ENCODE measurements around the gene SLC9A2. TPM values are rescaled to one million over a fixed set of nuclear protein-coding genes. Genes with fewer than 3 reads are reported as not detected.

SLC9A2 gene
- total RNA-seq, 1 donor from 2014 or later, result 0.05 TPM

DNA sequence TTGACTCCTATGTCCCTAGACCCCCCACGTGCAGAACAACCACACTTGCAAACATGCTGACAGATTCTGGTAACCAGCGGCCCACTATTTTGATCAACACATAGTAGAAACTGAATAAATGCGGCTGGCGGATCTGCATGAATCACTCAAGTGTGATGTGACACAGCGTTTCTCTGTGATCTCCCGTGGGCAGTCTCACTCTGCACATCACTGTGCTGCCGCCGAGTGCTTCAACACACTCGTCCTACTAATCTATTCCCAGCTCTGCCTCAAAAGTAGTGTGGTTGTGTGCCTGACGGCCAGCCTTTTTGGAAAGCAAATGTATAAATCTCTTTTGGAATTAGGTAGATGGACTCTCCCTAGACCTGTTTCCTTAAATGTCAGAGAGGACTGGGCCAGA is 105.2 kb downstream of the SLC9A2 start:
- no peaks in the 10 kb centered on the region for H3K9me3 Mint-ChIP-seq (ENCODE audit: unreplicated experiment)
- no peak for DNase-seq (ENCODE audit: low spot score)
- no peak overlapping the region for H3K27ac Mint-ChIP-seq (ENCODE audit: unreplicated experiment)
- H3K4me1 Mint-ChIP-seq (ENCODE audit: unreplicated experiment), result peaks cover 32% of the 10 kb centered on the region
- no peaks in the 10 kb centered on the region for H3K27me3 Mint-ChIP-seq (ENCODE audit: unreplicated experiment)
- TF ChIP-seq, protein P1, sequence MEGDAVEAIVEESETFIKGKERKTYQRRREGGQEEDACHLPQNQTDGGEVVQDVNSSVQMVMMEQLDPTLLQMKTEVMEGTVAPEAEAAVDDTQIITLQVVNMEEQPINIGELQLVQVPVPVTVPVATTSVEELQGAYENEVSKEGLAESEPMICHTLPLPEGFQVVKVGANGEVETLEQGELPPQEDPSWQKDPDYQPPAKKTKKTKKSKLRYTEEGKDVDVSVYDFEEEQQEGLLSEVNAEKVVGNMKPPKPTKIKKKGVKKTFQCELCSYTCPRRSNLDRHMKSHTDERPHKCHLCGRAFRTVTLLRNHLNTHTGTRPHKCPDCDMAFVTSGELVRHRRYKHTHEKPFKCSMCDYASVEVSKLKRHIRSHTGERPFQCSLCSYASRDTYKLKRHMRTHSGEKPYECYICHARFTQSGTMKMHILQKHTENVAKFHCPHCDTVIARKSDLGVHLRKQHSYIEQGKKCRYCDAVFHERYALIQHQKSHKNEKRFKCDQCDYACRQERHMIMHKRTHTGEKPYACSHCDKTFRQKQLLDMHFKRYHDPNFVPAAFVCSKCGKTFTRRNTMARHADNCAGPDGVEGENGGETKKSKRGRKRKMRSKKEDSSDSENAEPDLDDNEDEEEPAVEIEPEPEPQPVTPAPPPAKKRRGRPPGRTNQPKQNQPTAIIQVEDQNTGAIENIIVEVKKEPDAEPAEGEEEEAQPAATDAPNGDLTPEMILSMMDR (IDR thresholded peaks at IDR 0.05; ENCODE audit: unreplicated experiment), result no peak
- peaks cover 36% of the 10 kb centered on the region for H3K36me3 Mint-ChIP-seq (ENCODE audit: low read depth, unreplicated experiment)
- no peak overlapping the region for H3K4me3 Mint-ChIP-seq (ENCODE audit: unreplicated experiment)

DNA sequence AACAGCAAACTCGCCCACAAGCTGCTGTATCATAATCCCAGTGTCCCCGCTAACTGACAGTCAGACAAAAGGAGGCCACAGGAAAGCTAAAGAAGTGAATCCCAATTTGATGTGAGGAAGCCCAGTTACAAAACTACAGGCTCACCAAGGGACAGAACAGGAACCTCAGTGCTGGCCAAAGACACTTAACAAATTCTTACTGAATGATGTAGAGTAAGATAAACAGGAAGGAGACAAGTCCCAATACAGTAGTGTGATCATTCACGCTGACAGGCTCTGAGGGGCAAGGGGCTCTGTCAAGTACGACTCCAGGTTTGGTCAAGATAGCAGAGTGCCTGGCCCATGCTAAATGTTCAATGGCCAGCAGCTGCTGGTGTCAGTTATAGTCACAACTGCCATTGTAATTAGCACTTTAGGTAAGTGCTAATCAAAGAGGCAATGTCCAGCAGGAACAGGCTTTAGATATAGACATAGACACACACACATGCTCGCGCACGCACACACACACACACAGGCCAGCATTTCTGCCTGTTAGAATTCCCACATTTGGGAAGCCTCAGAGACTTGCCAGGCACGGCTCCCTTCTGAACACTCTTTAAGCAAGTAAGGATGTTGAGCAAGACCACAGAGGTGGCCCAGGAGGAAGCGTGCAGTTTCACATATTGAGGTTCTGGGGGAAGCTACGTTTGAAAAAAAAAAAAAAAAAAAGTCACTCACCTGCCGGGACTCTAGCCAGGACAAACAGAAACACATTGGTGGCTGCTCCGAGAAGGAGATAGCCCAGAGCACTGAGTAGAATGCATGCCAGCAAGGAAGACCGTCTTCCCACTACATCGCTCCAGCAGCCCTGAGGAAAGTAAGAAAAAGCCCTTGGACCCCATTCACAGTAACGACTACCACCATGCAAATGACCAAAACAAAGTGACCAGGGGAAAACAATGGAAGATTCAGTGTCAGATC is 107.1 kb downstream of the SLC9A2 start:
- TF ChIP-seq, protein P1 (IDR thresholded peaks at IDR 0.05; ENCODE audit: unreplicated experiment), result no peak
- Mint-ChIP-seq H3K4me3 (ENCODE audit: unreplicated experiment) (no peak overlapping the region), H3K27me3 (ENCODE audit: unreplicated experiment) (no peaks in the 10 kb centered on the region), H3K4me1 (ENCODE audit: unreplicated experiment) (peaks cover 32% of the 10 kb centered on the region), H3K36me3 (ENCODE audit: low read depth, unreplicated experiment) (peaks cover 23% of the 10 kb centered on the region), H3K9me3 (ENCODE audit: unreplicated experiment) (no peaks in the 10 kb centered on the region), H3K27ac (ENCODE audit: unreplicated experiment) (peak overlapping the region; percentile 88)
- peak; percentile 28 for DNase-seq (ENCODE audit: low spot score)

DNA sequence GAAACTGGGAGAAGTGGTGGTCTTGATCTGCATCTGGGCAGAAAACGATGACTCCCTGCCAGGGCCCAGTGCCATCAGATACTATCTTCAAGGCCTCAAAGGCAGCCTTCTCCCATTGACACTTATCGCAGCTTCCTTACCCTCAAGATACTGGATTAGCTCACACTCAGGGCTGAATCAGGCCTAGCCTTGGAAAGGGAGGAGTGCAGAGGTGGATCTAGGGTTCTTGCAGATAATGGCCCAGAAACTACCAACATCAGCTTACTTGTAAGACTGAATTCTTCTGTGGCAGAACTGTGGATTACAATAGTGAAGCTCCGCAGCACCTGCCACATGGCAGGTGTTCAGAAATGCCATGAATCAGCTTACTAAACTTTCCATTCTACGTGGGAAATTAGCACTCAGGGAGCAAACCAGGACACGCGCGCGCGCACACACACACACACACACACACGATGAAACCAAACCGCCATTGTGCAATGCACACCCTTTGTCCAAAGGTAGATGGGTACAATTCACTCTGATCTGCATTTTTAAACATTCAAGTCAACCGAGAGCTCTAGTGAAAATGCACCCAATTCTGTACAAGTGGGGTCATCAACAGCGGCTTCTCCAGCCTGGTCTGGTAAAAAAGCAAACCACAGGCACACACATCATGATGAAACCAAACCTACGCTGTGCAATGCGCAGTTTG is 116.2 kb downstream of the SLC9A2 start:
- Mint-ChIP-seq H3K27ac (ENCODE audit: unreplicated experiment) (peak overlapping the region; percentile 75), H3K4me1 (ENCODE audit: unreplicated experiment) (peaks cover 30% of the 10 kb centered on the region), H3K27me3 (ENCODE audit: unreplicated experiment) (peaks cover 3% of the 10 kb centered on the region), H3K9me3 (ENCODE audit: unreplicated experiment) (no peaks in the 10 kb centered on the region), H3K4me3 (ENCODE audit: unreplicated experiment) (peak overlapping the region; percentile 97), H3K36me3 (ENCODE audit: low read depth, unreplicated experiment) (no peaks in the 10 kb centered on the region)
- DNase-seq (ENCODE audit: low spot score), result peak; percentile 11
- TF ChIP-seq, protein P1 (IDR thresholded peaks at IDR 0.05; ENCODE audit: unreplicated experiment), result no peak

DNA sequence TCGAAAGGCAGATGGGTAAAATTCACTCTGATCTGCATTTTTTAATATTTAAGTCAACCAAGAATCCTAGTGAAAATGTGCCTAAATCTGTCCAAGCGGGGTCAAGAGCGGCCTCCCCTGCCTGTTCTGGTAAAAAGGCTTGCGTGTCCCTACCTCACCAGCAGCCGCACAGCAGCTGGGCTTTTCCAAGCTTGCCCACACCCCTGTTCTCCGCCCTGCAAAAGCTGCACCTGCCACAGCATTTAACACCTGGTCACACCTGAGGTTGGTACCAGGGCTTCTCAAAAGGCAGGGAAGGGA is 116.7 kb downstream of the SLC9A2 start:
- Mint-ChIP-seq H3K27ac (ENCODE audit: unreplicated experiment) (peak overlapping the region; percentile 88), H3K9me3 (ENCODE audit: unreplicated experiment) (no peaks in the 10 kb centered on the region), H3K4me1 (ENCODE audit: unreplicated experiment) (peaks cover 30% of the 10 kb centered on the region), H3K27me3 (ENCODE audit: unreplicated experiment) (peaks cover 3% of the 10 kb centered on the region), H3K4me3 (ENCODE audit: unreplicated experiment) (peak overlapping the region; percentile 97), H3K36me3 (ENCODE audit: low read depth, unreplicated experiment) (no peaks in the 10 kb centered on the region)
- TF ChIP-seq, protein P1 (IDR thresholded peaks at IDR 0.05; ENCODE audit: unreplicated experiment), result no peak
- DNase-seq (ENCODE audit: low spot score), result peak; percentile 29

All from endothelial cell (in vitro differentiated cells).